SJCRH30 (cell line): ENCODE data around the gene UGDH. TPM values are rescaled to one million over a fixed set of nuclear protein-coding genes. Genes with fewer than 3 reads are reported as not detected.
"Not testable (repeated sequence)": the region's sequence is repeated elsewhere in the genome, so short reads cannot be mapped to it uniquely, and the experiment has no call there.

Experiments used
- DNase-seq, 2 experiments: peaks; one replicate each; pipeline ENCODE4 v3.0.0-alpha.2; 2015 to 2020
- H3K27ac ChIP-seq: fragments of 250-450 bp; sonication (Bioruptor Pico); 2 replicates; pipeline ENCODE4 v1.5.1; 2020; ENCODE audit warnings: mild to moderate bottlenecking, moderate library complexity
- H3K27me3 ChIP-seq: fragments of 250-450 bp; sonication (Bioruptor Pico); 2 replicates; pipeline ENCODE4 v1.5.1; 2020; ENCODE audit warnings: mild to moderate bottlenecking, moderate library complexity
- H3K36me3 ChIP-seq: fragments of 250-450 bp; sonication (Bioruptor Pico); 2 replicates; pipeline ENCODE4 v1.5.1; 2020; ENCODE audit warnings: mild to moderate bottlenecking, moderate library complexity
- H3K4me1 ChIP-seq: fragments of 250-450 bp; sonication (Bioruptor Pico); 2 replicates; pipeline ENCODE4 v1.5.1; 2020; ENCODE audit warnings: mild to moderate bottlenecking, moderate library complexity
- H3K4me3 ChIP-seq: fragments of 250-450 bp; sonication (Bioruptor Pico); 2 replicates; pipeline ENCODE4 v1.5.1; 2020; ENCODE audit warnings: mild to moderate bottlenecking, moderate library complexity
- H3K9me3 ChIP-seq: fragments of 250-450 bp; sonication (Bioruptor Pico); replicated peaks from 2 replicates; pipeline ENCODE4 v1.5.1; 2020; ENCODE audit warnings: mild to moderate bottlenecking, moderate library complexity
- total RNA-seq: library from RNA; depleted of rRNA; stranded (reverse); fragments of >200 nt; shearing (Covaris generic); gene quantifications from 2 replicates; pipeline ENCODE4 v1.2.3, GENCODE V29; 2014

UGDH gene
- total RNA-seq, 1 experiment from 2014 or later = 80.3 TPM

DNA sequence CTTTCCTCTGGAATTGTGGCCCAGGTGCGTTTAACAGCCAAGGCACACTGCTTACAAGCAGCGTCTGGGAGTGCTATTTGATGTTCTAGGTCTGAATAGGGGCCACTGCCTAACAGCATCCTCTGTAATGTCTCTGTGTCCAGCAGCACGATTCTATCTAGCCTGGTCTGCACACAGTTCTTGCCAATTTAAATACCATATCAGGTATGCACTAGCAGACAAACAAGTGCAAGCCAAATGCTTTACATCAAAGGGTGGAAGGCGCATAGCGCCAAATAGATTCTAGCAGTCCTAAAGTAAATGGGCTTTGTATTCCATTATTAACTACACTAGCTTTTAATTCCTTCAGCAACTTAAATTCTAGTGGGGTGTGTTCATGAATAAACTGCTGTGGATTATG lies 15.8 kb upstream of the UGDH start:
- H3K36me3 ChIP-seq = no peaks in the 10 kb centered on the region
- H3K4me3 ChIP-seq = no peak overlapping the region
- no peaks in the 10 kb centered on the region for H3K27me3 ChIP-seq
- no peak for DNase-seq
- H3K27ac ChIP-seq = no peak overlapping the region
- 0 out of 2 replicates have a peak, but pooled peaks cover 3% of the 10 kb centered on the region for H3K9me3 ChIP-seq
- peaks cover 7% of the 10 kb centered on the region for H3K4me1 ChIP-seq

- H3K9me3 ChIP-seq = 0 out of 2 replicates have a peak, but pooled peaks cover 3% of the 10 kb centered on the region
These were observed 15.4 kb upstream of the UGDH start for GRCh38 chr4:39542611-39543012.

GRCh38 chr4:39541987-39542610 lies 14.9 kb upstream of the UGDH start:
- H3K27ac ChIP-seq = no peak overlapping the region
- DNase-seq = no peak
- H3K27me3 ChIP-seq = no peaks in the 10 kb centered on the region
- no peak overlapping the region for H3K4me3 ChIP-seq
- 0 out of 2 replicates have a peak, but pooled peaks cover 3% of the 10 kb centered on the region for H3K9me3 ChIP-seq
- no peaks in the 10 kb centered on the region for H3K36me3 ChIP-seq
- H3K4me1 ChIP-seq = peaks cover 7% of the 10 kb centered on the region

More at GRCh38 chr4:39542611-39543012, 15.4 kb upstream of the UGDH start:
- Histone ChIP-seq H3K27ac (no peak overlapping the region), H3K27me3 (no peaks in the 10 kb centered on the region), H3K4me3 (no peak overlapping the region), H3K36me3 (no peaks in the 10 kb centered on the region), H3K4me1 (peaks cover 7% of the 10 kb centered on the region)
- DNase-seq = no peak

DNA sequence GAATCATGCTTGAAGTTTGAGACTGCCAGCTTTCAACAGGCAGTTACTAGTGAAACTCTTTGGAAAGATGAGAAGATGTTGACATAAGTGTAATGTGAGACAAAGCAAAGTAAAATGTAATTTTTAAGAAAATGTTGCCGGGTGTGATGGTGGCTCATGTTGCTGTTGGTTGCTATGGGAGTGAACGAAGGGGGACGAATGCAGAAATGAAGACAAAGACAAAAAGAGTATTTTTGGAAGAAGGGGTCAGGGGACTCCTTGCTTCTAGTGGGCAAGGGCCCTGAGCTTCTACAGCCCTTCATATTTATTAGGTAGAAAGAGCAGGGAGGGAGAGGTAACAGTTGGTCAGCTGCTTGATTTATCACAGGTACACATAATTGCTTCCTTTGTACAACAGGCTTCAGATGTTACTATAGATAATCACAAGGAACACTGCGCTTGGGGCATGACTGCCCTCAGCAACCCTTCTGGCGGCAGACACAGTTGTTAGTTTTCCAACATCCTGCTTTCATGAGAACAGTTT lies 11.9 kb upstream of the UGDH start:
- 0 out of 2 replicates have a peak, but pooled peaks cover 3% of the 10 kb centered on the region for H3K9me3 ChIP-seq
- H3K4me1 ChIP-seq = peaks cover under 1% of the 10 kb centered on the region; the same call in 1 of the 2 replicates
- H3K4me3 ChIP-seq = no peak overlapping the region
- H3K27me3 ChIP-seq = no peaks in the 10 kb centered on the region
- DNase-seq = peak in 1 of 2 experiments; percentile 18
- H3K36me3 ChIP-seq = peaks cover 11% of the 10 kb centered on the region
- no peak overlapping the region for H3K27ac ChIP-seq

- H3K36me3 ChIP-seq = peaks cover 17% of the 10 kb centered on the region
- no peak overlapping the region for H3K4me3 ChIP-seq
- no peak for DNase-seq
- no peaks in the 10 kb centered on the region for H3K9me3 ChIP-seq
- H3K4me1 ChIP-seq = no peaks in the 10 kb centered on the region
- H3K27me3 ChIP-seq = no peaks in the 10 kb centered on the region
- no peak overlapping the region for H3K27ac ChIP-seq
These were observed 6.3 kb upstream of the UGDH start for GRCh38 chr4:39533541-39533940.

- H3K4me1 ChIP-seq, H3K4me3 ChIP-seq, H3K27ac ChIP-seq, H3K9me3 ChIP-seq, H3K27me3 ChIP-seq, DNase-seq: not testable (repeated sequence)
- H3K36me3 ChIP-seq = peaks cover 17% of the 10 kb centered on the region
These were observed 5.0 kb upstream of the UGDH start for GRCh38 chr4:39532237-39532636.

- Histone ChIP-seq H3K27me3 (no peaks in the 10 kb centered on the region), H3K36me3 (peaks cover 15% of the 10 kb centered on the region), H3K27ac (no peak overlapping the region), H3K9me3 (no peaks in the 10 kb centered on the region), H3K4me1 (no peaks in the 10 kb centered on the region), H3K4me3 (no peak overlapping the region)
- no peak for DNase-seq
These were observed 3.4 kb upstream of the UGDH start for GRCh38 chr4:39530682-39531081.

GRCh38 chr4:39529534-39529933 lies 2.3 kb upstream of the UGDH start:
- no peak overlapping the region for H3K27ac ChIP-seq
- no peaks in the 10 kb centered on the region for H3K9me3 ChIP-seq
- no peak for DNase-seq
- no peak overlapping the region for H3K4me3 ChIP-seq
- H3K36me3 ChIP-seq = peaks cover 11% of the 10 kb centered on the region
- no peaks in the 10 kb centered on the region for H3K4me1 ChIP-seq
- no peaks in the 10 kb centered on the region for H3K27me3 ChIP-seq

- peak overlapping the region; percentile 63 for H3K27ac ChIP-seq
- no peak for DNase-seq
- no peaks in the 10 kb centered on the region for H3K27me3 ChIP-seq
- H3K4me1 ChIP-seq = no peaks in the 10 kb centered on the region
- peak overlapping the region; percentile 88 for H3K4me3 ChIP-seq
- H3K36me3 ChIP-seq = peaks cover 5% of the 10 kb centered on the region; the same call in 1 of the 2 replicates
- H3K9me3 ChIP-seq = no peaks in the 10 kb centered on the region
These were observed 824 bp upstream of the UGDH start for GRCh38 chr4:39528061-39528465.

DNA sequence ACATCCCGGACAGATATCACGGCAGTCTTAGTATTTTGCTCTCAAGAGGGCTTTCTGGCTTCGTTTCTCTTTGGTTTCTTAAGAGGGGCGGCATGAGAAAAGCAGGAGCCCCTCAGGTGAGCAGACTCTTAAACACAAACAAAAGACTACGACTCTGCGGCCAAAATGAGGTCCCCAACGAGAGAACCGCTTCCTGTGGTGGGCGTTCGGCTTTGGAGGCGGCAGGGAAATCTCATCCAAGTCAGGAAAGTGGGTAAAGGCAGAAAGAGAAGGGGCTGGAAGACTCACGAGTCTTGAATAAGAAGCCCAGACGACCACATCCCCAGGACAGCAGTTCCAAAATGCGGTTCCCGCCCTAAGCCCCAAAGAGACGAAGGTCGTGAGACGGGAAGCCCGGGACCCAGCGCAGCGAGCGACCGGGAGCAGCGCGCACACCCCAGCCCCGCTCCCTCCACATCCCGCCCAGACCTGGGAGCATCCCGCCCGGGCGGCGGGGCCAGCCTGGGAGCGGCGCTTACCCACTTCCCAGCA lies 409 bp downstream of the UGDH start:
- no peak for DNase-seq
- Histone ChIP-seq H3K4me1 (no peaks in the 10 kb centered on the region), H3K4me3 (peak overlapping the region; percentile 88)

DNA sequence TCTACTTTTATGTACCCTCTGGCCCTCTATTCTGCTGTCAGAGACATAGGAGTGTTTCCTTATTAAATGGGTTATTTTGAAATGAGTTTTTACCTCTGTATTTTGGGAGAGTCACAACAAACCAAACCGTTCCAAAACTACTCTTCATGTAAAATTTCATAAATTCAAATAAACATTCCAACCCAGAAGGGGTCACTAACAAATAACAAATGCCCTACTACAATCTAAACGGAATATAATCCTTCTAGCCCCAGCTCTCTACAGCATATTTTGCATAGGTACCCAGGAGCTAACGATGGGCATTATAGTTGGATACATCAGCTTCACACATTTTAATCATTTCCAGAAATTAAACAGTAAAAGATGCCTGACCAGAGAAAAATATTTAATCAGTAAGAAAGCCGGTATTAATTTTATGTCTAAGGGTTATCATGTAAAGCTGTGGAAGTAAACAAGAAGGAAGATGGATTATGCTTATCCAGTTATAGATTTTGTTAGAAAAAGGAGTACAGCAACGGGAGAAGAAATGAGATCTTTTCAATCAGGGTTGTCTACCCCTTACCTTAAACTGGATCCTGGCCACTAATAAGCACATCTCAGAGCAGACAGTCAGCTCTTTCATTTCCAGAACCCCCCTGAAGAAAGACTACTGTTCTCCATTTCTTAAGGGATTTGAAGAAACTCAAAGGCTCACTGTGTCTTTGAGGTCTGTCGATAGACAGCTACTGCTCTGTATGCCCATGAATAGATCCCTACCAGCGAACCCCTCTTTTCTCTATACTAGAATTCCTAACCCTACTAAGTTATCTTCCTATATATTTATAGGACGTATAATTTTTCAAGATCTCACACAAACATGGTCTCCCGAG lies 1.2 kb downstream of the UGDH start:
- Histone ChIP-seq H3K9me3 (no peaks in the 10 kb centered on the region), H3K27ac (peak overlapping the region; percentile 63), H3K4me1 (no peaks in the 10 kb centered on the region), H3K4me3 (peak overlapping the region; percentile 88), H3K36me3 (no peaks in the 10 kb centered on the region), H3K27me3 (no peaks in the 10 kb centered on the region)
- DNase-seq = no peak

More for the DNA sequence above, 409 bp downstream of the UGDH start:
- Histone ChIP-seq H3K9me3 (no peaks in the 10 kb centered on the region), H3K27ac (peak overlapping the region; percentile 63), H3K27me3 (no peaks in the 10 kb centered on the region), H3K36me3 (peaks cover under 1% of the 10 kb centered on the region; the same call in 1 of the 2 replicates)

DNA sequence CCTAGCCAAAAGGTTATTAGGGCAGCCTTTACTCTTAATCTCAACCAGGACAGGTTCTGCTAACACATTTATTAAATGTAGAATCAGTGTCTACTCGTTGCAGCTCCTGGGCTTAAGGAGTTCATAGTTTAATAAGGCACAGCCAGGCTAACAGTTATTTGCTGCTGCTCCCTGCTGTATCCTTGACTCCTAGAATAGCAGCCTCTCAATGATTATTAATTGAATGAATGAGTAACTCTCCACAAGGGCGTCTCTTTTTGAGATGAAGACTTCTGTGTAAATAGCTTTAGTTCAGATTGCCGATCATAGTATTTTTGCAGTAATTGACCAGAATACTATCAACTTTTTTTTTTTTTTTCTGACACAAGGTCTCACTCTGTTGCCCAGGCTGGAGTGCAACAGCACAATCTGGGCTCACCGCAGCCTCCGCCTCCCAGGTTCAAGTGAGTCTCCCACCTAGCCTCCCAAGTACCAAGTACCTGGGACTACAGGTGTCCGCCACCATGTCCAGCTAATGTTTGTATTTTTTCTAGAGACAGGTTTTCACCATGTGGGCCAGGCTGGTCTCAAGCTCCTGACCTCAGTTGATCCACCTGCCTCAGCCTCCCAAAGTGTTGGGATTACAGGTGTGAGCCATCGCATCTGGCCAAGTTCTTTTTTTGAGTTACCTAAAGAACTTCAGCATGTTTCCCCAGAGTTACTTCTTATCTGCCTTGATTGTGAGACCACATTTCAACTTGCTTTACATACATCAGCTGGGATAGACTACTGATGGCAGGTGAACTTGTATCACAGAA lies 2.9 kb downstream of the UGDH start:
- no peak for DNase-seq
- Histone ChIP-seq H3K36me3 (peaks cover 5% of the 10 kb centered on the region), H3K9me3 (no peaks in the 10 kb centered on the region), H3K27ac (no peak overlapping the region), H3K4me3 (no peak overlapping the region), H3K27me3 (no peaks in the 10 kb centered on the region), H3K4me1 (no peaks in the 10 kb centered on the region)

DNA sequence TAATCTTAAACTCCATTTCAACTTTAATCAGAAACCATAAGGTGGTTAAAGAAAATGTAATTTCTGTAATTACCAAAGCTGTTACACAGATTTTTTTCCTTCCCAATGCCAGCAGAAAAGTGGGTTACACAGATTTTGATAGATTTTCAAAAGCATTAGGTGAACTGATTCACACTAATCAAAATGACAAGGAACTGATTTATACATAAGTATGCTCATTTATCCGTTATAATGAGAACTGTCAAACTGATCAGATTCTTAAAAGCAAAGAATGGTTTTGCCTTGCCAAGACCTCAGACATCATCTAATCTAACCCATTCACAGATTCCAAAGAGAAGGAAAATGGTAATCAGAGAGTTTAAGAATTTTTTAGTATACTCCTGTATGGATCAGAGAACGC lies 5.2 kb downstream of the UGDH start:
- Histone ChIP-seq H3K4me3 (no peak overlapping the region), H3K4me1 (no peaks in the 10 kb centered on the region), H3K27me3 (no peaks in the 10 kb centered on the region), H3K27ac (no peak overlapping the region), H3K36me3 (peaks cover 16% of the 10 kb centered on the region), H3K9me3 (no peaks in the 10 kb centered on the region)
- DNase-seq = no peak

- peaks cover 20% of the 10 kb centered on the region for H3K36me3 ChIP-seq
- no peak overlapping the region for H3K4me3 ChIP-seq
- H3K9me3 ChIP-seq = no peaks in the 10 kb centered on the region
- H3K4me1 ChIP-seq = no peaks in the 10 kb centered on the region
- no peak overlapping the region for H3K27ac ChIP-seq
- DNase-seq = no peak
- no peaks in the 10 kb centered on the region for H3K27me3 ChIP-seq
These were observed 5.9 kb downstream of the UGDH start for GRCh38 chr4:39521253-39521919.
